Mesothelial cell of epicardium (in vitro differentiated cells): Measurements from ENCODE around the gene SEPTIN8. TPM values are rescaled to one million over a fixed set of nuclear protein-coding genes. Genes with fewer than 3 reads are reported as not detected.

Source experiments
- DNase-seq, 2 experiments: peaks; one replicate each; pipeline ENCODE4 v3.0.0; 2021; ENCODE audit warnings: low spot score in 2 of 2; ENCODE audit not compliant: unreplicated experiment in 2 of 2
- H3K27ac Mint-ChIP-seq: 2 replicates; pipeline ENCODE4 v1.8.0; 2021; ENCODE audit warnings: mixed read lengths
- H3K27me3 Mint-ChIP-seq: 2 replicates; pipeline ENCODE4 v1.8.0; 2021; ENCODE audit warnings: low read depth, mixed read lengths
- H3K36me3 Mint-ChIP-seq: 2 replicates; pipeline ENCODE4 v1.8.0; 2021; ENCODE audit warnings: mixed read lengths
- H3K4me1 Mint-ChIP-seq: 2 replicates; pipeline ENCODE4 v1.8.0; 2021; ENCODE audit warnings: mixed read lengths
- H3K4me3 Mint-ChIP-seq: 2 replicates; pipeline ENCODE4 v1.8.0; 2021; ENCODE audit warnings: mild to moderate bottlenecking, moderate library complexity, mixed read lengths
- H3K9me3 Mint-ChIP-seq: 2 replicates; pipeline ENCODE4 v1.8.0; 2021; ENCODE audit warnings: mixed read lengths
- CTCF ChIP-seq: fragments of 200-600 bp; sonication (generic); IDR thresholded peaks from one replicate; pipeline ENCODE4 v1.5.0; 2021; ENCODE audit warnings: antibody characterized with exemption; ENCODE audit not compliant: unreplicated experiment
- total RNA-seq: library from RNA; stranded (reverse); gene quantifications from 3 replicates; pipeline ENCODE4 v1.2.1, GENCODE V29; 2021

Gene SEPTIN8
- total RNA-seq, 1 donor from 2014 or later = 58.9 TPM

- no peak within 1 kb of the TSS for H3K27ac Mint-ChIP-seq
- no peaks in the 10 kb centered on the region for H3K4me1 Mint-ChIP-seq
- H3K27me3 Mint-ChIP-seq = peaks cover 45% of the 10 kb centered on the region
- no peaks in the 10 kb centered on the region for H3K36me3 Mint-ChIP-seq
- DNase-seq = peak in 1 of 2 experiments; percentile 59
- peaks cover 3% of the 10 kb centered on the region for H3K9me3 Mint-ChIP-seq
- no peak for TF ChIP-seq CTCF
- peak within 1 kb of the TSS; percentile 57 for H3K4me3 Mint-ChIP-seq
Measured at GRCh38 chr5:132746954-132747615, 30.0 kb downstream of the SEPTIN8 start, which contains the start of gene CCNI2. Gene CCNI2, plus strand, starts transcription at chr5:132747426. Its CDS starts 70 bp downstream, at chr5:132747496.

- no peak for DNase-seq
- H3K27ac Mint-ChIP-seq = no peak overlapping the region
- H3K27me3 Mint-ChIP-seq = peaks cover 46% of the 10 kb centered on the region
- peak overlapping the region; percentile 57 for H3K4me3 Mint-ChIP-seq
- no peaks in the 10 kb centered on the region for H3K4me1 Mint-ChIP-seq
- no peak for TF ChIP-seq CTCF
- no peaks in the 10 kb centered on the region for H3K36me3 Mint-ChIP-seq
- peaks cover 3% of the 10 kb centered on the region for H3K9me3 Mint-ChIP-seq
Measured at GRCh38 chr5:132746592-132746953, 30.5 kb downstream of the SEPTIN8 start.

- Mint-ChIP-seq H3K27me3 (peaks cover 41% of the 10 kb centered on the region), H3K36me3 (no peaks in the 10 kb centered on the region), H3K4me1 (no peaks in the 10 kb centered on the region), H3K27ac (no peak overlapping the region), H3K9me3 (peaks cover 3% of the 10 kb centered on the region), H3K4me3 (no peak overlapping the region)
- TF ChIP-seq CTCF = no peak
- DNase-seq = no peak
Measured at GRCh38 chr5:132744659-132745058, 32.4 kb downstream of the SEPTIN8 start.

GRCh38 chr5:132742626-132743025, 34.4 kb downstream of the SEPTIN8 start:
- no peak for TF ChIP-seq CTCF

GRCh38 chr5:132742158-132742557, 34.9 kb downstream of the SEPTIN8 start:
- Mint-ChIP-seq H3K4me3 (no peak overlapping the region), H3K27ac (no peak overlapping the region), H3K4me1 (peaks cover 12% of the 10 kb centered on the region), H3K9me3 (peaks cover 3% of the 10 kb centered on the region), H3K27me3 (peaks cover 24% of the 10 kb centered on the region), H3K36me3 (no peaks in the 10 kb centered on the region)
- DNase-seq = no peak
- no peak for TF ChIP-seq CTCF

More at GRCh38 chr5:132742626-132743025, 34.4 kb downstream of the SEPTIN8 start:
- no peak overlapping the region for H3K27ac Mint-ChIP-seq
- H3K4me3 Mint-ChIP-seq = no peak overlapping the region
- peaks cover 9% of the 10 kb centered on the region for H3K4me1 Mint-ChIP-seq
- H3K36me3 Mint-ChIP-seq = no peaks in the 10 kb centered on the region
- no peak for DNase-seq
- peaks cover 3% of the 10 kb centered on the region for H3K9me3 Mint-ChIP-seq
- peaks cover 24% of the 10 kb centered on the region for H3K27me3 Mint-ChIP-seq
